OCI-LY7 (cell line): ENCODE data around the gene PLXDC2.

Experiments
- EZH2phosphoT487 ChIP-seq: fragments of 200-600 bp; sonication (generic); IDR thresholded peaks from 2 replicates; pipeline ENCODE4 v1.6.1; 2018; ENCODE audit warnings: low read depth, borderline replicate concordance, mild to moderate bottlenecking, mixed run types, antibody characterized with exemption, low read length, moderate library complexity, mixed read lengths
- TF ChIP-seq, protein P1 (sequence below): fragments of 200-600 bp; sonication (generic); conservative IDR thresholded peaks from 2 replicates; pipeline ENCODE4 v1.5.1; 2014; ENCODE audit warnings: mild to moderate bottlenecking, antibody characterized with exemption, low read length, moderate library complexity, mixed read lengths

DNA sequence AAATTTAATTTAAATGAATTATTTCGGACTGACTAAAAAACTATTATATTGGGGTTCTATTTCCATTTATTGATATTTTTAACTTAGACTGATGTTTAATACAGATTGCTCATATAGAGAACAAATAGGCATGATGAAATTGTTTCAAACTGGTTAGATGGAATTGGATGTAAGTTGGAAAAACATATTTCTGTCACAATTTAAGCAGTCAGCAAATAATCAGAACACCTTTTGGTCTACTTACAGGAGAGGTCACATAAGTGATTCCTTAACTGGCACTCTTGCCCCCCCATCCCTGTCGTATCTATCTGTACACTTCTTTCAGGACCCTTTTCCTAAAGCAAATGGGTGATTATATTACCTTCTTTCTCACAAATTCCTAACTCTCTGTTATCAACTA lies 138.4 kb downstream of the PLXDC2 start:
- TF ChIP-seq, protein P1, sequence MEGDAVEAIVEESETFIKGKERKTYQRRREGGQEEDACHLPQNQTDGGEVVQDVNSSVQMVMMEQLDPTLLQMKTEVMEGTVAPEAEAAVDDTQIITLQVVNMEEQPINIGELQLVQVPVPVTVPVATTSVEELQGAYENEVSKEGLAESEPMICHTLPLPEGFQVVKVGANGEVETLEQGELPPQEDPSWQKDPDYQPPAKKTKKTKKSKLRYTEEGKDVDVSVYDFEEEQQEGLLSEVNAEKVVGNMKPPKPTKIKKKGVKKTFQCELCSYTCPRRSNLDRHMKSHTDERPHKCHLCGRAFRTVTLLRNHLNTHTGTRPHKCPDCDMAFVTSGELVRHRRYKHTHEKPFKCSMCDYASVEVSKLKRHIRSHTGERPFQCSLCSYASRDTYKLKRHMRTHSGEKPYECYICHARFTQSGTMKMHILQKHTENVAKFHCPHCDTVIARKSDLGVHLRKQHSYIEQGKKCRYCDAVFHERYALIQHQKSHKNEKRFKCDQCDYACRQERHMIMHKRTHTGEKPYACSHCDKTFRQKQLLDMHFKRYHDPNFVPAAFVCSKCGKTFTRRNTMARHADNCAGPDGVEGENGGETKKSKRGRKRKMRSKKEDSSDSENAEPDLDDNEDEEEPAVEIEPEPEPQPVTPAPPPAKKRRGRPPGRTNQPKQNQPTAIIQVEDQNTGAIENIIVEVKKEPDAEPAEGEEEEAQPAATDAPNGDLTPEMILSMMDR = no peak
- no peak for TF ChIP-seq EZH2phosphoT487
